GM19240 (cell line): ENCODE measurements around the gene OLFM2.
"Not testable (repeated sequence)": the region's sequence is repeated elsewhere in the genome, so short reads cannot be mapped to it uniquely, and the experiment has no call there.

Experiments used
- DNase-seq: peaks from one replicate; pipeline ENCODE4 v3.0.0; 2011; ENCODE audit warnings: low spot score; ENCODE audit not compliant: insufficient read length

Gene OLFM2

DNA sequence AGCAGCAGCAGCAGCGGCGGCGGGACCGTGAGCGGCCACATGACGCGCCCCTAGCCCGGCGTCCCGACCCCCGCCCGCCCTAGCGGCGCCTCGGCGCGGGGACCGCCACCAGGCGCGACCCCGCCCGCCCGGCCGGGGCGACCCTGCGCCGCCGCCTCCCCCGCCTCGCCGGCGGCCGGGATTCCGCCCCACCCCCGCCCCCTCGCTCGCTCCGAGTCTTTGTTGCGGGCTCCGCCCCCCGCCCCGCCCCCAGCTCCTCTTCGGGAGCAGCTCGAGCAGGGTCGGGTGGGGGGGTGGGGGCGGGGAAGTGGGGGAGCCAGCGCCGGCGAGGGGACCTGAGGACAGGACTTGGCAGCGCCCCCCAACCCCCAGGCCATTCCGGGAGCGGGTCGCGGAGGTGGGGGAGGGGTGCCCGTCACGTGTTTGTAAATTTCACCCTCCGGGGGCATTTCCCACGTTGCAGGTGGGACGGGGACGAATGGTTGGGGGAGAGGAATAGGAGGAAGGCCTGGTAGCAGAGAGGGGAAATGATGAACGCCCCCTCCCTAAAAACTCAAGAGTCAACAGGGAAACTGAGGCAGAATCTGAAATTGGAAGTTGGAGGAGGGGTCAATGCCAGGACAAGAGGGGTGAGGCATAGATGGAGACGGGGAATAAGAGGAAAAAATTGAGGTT lies at the start of gene OLFM2:
OLFM2 (minus strand) TSS at position 190 of the 675 bp plus-strand sequence; CDS start at position 41, 149 bp downstream.
- DNase-seq, result no peak

DNA sequence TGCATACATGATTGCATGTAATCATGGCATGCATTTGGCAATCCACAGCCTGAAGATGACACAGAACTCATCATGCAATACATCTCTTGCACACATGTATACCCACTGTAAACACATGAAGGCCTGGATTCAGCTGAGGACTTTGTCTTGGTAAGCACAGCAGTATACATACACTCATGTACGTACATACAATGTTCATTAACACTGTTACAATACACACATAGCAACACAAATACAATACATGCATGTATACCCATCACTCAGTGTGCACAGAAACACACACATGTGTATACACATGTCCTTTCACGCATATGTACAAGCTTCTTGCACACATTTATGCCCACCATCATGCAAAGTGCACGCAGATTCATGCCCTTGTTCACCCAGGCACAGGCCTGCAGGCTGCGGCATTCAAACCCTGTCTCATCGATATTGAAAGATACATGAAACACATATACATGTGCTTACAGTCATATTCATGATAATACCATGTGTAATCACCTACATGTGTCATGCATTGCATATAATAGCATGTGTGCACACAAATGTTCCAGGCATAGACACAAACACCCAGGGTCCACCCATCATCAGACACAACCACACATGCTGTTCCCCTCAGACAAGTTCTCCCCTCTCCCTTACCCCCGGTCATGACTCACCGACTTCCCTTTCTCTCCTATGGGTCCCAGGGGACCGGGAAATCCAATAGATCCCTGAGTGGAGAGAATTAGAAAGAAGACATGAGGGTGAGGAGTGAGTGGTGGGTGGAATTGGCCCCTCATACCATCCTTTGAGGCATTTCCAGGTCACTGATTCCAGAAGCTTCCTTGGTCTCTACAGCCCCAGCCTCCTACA lies 45.3 kb upstream of the OLFM2 start:
- DNase-seq, result no peak

DNA sequence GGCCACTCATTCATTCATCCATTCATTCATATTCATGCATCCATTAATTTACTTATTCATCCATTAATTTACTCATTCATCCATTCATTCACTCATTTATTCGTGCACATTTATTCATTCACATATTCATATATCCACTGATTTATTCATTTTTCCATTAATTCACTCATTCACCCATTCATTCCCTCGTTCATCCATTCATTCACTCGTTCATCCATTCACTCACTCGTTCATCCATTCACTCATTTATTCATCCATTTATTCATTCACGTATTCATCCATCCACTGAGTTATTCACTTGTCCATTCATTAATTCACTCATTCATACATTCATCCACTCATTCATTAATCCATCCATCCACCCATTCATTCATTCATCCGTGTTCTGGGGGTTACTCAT lies 35.8 kb upstream of the OLFM2 start:
- no peak for DNase-seq

DNA sequence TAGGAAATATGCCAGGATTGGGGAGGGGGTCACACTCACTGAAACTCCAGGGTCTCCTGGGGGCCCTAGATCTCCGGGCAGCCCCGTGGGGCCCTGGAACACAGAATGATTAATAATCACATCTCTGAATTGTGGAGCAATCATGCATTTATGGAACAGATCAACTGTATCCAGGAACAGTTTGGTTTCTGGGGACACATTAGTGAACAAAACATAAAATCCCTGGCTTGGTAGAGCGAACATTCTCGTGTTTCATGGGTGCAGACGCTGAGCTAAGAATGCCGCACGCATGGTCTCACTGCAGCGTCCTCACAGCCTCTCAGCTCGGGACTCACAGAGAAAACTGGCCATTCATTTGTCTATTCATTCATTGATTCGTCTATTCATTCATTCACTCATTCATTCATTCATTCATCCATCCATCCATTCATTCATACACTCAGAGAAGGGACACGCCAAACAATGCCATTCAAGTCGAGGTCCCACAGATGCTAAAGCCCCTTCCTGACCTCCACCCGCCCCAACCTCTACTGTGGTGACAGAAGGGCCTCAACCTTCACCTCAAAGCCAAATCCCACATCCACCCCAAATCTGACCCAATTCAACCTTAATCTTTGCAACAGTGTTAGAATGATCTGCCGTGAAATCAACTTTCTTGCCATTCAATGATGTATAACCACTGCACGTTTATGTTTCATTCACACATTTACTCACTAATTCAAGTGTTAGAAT lies 35.0 kb upstream of the OLFM2 start:
- DNase-seq, result no peak

DNA sequence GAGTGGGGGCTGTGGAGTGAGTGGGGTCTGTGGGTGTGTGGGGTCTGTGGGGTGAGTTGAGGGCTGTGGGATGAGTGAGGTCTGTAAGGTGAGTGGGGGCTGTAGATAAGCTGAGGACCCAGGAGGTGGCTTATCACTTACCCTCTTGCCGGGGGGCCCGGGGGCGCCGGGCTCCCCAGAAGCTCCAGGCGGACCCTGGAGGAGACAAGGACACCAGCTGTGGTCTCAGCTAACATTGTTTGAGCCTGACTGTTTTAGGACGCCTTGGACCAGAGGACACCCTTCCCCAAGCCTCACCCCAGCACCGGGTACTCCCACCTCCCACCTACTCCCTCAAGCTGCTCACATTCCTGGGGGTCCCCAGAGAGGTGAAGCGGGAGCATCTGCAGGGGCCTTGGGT lies 34.2 kb upstream of the OLFM2 start:
- no peak for DNase-seq

DNA sequence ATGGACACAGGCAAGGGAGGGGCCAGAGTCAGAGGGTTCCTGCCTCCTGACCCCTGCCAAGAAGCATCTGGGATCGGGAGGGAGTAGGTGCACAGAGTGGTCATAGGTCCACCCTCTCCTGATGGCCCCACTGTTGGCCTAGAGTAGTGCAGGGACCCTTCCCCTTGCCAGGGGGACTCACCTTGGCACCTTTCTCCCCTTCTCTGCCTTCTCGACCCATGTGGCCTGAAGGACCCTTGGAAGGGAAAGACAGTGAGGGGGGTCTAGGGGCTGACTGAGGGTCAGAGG lies 33.3 kb upstream of the OLFM2 start:
- DNase-seq, result no peak

DNA sequence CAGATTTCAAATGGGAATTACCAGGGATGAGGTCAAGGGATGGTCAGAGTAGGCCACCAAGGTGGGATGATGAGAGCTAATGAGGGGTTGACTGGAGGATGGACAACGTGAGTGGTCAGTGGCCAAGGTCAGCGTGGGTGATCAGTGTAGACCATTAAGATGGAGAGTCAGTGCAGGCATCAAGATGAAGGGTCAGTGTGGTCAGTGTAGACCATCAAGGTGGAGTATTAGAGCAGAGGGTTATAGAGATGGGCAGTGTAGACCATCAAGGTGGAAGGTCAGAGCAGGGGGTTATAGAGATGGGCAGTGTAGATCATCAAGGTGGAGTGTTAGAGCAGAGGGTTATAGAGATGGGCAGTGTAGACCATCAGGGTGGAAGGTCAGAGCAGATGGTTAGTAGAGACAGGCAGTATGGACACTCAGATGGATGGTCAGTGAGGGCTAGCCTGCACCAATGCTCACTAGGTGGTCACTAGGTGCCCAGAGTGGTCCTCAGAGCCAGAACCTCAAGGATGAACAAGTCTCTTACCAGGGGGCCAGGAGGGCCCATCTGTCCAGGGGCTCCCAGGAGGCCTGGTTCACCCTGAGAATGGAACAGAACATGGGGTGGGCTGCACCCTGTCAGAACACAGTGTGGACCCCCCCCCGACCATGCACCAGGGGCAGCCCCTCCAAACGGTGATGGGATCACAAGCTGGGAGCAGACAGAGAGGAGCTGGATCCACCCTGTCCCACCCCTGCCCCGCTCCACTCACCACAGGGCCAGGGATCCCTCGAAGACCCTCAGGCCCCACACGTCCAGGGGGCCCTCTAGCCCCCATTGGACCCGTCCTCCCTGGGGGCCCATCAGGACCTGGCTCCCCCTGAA lies 32.7 kb upstream of the OLFM2 start:
- no peak for DNase-seq

DNA sequence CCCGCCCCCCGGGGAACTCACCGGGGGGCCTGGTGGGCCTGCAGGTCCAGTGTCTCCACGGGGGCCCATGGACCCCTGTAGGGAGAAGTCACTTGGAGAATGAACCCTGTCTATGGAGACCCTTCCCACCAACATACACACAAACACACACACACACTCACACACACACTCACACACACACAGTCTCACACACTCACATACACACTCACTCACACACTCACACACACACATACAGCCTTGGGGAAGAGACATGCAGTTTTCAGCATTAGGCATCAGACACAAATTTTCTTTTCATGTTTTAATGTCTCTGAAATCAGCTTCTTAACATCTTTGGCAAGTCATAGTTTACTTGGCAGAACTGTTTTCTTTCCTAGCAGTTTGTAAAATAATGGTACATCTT lies 31.0 kb upstream of the OLFM2 start:
- no peak for DNase-seq

DNA sequence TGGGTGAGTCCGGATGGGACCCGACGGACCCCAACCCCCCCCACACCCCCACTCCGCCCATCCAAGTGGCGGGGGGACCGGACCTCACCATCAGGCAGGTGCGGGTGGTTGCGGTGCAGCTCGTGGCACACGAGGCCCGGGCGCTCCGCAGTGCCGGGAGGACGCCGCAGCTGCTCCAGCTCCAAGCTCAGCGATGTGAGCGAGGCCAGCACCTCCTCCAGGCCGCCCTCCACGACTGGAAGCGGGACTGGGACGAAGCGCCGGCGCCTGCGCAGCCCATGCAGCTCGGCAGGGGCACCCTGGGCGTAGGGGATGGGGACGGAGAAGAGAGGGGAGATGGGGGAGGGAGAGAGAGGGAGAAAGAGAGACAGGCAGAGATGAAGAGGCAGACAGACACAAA lies 30.1 kb upstream of the OLFM2 start:
- DNase-seq, result no peak

DNA sequence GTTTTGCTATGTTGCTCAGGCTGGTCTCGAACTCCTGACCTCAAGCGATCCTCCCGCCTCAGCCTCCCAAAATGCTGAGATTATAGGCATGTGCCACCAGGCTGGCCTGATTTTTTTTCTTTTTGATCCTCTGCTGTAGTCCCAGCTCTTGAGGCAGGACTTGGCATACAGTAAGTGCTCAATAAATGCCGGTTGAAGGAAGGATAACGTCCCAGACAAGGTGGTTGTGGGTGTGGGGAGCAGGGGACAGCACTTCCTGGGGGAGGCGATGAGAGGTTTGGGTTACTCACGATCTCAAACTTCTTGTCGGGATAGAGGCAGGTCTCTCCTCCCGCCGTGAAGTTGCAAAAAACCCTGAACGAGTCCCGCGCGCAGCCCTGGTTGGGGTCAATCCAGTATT lies 29.7 kb upstream of the OLFM2 start:
- DNase-seq, result no peak

DNA sequence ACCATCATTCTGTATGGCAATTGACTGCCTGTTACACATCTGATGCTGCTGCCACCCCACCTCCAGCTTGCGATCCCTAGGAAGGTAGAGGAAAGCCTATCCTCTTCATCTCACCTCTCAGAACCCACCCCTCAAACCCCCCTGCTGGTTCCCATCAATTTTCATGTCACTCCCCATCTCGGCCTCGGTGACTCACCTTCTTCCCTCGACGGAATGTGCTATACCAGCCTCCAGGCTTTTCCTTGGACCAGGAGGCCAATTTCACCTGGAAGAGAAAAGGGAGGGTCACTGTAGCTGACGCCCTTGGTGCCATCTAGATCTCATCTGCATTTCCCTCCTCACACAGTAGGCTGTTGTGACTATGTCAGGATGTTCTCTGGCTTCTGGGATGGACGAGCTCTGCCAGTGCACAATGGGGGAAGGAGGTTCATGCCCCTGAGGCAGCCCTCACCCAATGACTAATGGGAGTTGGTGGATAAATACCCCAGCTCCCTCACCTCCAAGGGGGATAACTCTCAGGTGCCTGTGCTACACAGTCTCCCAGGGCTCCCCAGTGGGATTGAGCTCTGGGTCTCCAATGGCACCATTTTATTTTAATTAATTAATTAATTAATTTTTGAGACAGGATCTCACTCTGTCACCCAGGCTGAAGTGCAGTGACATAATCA lies 26.4 kb upstream of the OLFM2 start:
- no peak for DNase-seq

DNA sequence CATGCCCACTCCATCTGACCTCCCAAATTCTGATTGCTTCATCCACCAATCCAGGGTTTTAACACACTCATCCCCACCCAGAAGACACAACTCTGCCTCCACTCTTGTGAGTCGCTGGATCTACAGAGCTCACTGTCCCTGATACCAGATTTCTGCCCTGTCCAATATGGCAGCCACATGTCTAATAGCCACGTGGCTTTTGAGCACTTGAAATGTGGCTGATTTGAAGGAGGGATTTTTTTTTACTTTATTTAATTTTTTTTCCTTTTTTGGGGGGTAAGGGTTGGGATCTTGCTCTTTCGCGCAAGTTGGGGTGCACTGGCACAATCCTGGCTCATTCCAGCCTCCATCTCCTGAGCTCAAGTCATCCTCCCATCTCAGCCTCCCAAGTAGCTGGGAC lies 24.8 kb upstream of the OLFM2 start:
- no peak for DNase-seq

DNA sequence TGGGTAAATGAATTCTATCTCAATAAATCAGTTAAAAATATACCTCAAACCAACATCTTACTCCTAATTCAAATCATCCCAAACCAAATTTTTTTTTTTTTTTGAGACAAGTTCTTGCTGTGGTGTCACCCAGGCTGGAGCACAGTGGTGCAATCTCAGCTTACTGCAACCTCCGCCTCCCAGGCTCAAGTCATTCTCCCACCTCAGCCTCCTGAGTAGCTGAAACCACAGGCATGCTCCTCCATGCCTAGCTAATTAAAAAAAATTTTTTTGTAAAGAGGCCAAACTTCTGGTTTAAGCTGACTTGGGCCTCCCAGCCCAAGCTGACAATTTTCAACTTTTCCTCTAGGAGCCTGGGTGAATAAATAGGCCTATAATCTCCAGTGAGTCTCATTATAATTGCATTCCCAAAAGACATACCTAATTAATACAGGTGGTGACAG lies 22.1 kb upstream of the OLFM2 start:
- no peak for DNase-seq

DNA sequence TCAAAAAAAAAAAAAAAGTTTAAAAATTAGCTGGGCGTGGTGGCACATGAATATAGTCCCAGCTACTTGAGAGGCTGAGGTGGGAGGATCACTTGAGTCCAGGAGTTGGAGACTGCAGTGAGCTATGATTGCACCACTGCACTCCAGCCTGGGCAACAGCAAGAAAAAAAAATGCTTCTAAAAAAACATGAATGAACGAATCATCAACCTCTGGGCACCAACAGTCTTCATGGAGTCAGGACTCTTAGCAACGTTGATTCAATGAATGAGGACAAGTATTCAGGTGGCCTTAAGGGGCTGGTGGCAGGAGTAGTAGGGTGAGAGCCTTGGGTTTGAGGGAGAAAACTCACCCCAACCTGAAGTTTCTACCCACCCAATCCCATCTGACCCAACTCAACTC lies 20.6 kb upstream of the OLFM2 start:
- DNase-seq, result no peak

DNA sequence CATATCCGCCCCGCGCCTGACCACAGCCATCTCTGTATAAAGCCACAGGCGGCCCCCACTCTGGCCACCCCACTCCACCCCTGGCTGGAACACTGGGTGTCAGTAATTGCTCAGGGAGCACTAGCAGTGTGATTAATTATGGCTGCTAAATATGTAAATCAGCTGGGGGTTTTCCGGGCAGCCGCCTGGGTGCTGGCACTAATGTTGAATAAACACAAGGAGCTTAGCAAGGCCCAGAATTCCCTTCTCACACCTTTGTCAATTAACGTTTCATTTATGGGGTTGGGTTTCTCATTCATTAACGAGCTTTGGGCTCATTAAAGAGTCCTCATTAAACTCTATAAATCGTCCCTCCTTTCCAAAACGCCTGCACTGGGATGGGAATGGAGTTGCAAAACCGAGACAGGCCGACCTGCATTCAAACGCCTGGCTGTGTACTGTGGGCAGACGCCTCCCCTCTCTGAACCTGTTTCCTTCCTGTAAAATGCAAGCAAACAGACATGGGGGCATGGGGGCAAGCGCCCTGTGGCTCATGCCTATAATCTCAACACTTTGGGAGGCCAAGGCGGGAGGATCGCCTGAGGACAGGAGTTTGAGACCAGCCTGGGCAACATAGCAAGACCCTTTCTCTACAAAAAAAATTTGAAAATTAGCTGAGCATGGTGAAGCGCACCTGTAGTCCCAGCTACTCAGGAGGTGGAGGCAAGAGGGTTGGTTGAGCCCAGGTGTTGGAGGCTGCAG lies 17.7 kb upstream of the OLFM2 start:
- no peak for DNase-seq

DNA sequence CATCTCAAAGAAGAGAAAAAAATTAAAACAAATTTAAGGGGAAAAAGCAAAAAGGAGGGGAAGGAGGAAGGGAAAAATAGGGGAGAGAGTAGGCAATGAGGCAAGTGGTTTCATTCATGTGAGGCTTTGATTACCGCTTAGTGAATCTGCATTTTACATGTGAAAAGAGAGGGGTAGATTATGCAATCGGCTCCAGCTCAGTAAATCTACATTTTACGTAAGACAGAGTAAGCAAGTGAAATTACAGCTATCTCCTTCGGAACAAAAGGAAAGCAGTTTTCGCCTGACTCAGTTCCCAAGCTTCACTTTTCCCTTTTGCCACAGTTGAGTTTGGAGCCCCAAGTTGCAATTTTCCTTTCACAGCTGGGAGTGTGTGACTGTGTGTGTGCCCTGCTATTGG lies 16.0 kb upstream of the OLFM2 start:
- DNase-seq, result no peak

DNA sequence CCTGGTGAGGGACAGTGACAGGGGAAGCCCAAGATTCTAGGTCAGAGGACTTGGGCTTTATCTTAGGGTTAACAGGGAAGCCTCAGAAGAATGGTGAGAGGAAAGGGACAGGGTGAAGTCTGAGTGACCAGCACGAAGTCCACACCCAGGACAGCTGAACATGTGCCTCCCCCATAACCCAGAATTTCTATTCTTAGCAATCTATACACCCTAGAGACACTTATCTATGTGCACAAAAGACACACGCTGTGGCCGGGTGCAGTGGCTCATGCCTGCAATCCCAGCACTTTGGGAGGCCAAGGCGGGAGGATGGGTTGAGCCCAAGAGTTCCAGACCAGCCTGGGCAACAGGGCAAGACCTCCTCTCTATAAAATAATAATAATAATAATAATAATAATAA lies 11.1 kb upstream of the OLFM2 start:
- no peak for DNase-seq

DNA sequence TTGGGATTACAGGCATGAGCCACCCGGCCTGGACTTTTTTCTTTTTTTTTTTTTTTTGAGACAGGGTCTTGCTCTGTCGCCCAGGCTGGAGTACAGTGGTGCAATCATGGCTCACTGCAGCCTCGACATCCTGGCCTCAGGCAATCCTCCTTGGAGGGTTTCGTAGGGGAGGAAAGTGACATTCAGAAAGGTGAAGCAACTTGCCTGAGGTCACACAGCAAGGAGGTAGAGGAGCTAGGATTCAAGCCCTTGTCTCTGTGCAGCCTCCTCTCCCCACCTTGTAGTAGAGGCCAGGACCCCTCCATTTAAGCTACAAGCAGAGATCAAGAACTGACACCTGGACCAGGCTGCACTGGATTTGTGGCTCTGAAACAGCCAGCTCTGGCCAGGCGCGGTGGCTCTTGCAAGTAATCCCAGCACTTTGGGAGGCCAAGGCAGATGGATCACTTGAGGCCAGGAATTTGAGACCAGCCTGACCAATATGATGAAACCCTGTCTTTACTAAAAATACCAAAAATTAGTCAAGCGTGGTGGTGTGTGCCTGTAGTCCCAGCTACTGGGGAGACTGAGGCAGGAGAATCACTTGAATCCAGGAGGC lies 10.3 kb upstream of the OLFM2 start:
- DNase-seq, result not testable (repeated sequence)

DNA sequence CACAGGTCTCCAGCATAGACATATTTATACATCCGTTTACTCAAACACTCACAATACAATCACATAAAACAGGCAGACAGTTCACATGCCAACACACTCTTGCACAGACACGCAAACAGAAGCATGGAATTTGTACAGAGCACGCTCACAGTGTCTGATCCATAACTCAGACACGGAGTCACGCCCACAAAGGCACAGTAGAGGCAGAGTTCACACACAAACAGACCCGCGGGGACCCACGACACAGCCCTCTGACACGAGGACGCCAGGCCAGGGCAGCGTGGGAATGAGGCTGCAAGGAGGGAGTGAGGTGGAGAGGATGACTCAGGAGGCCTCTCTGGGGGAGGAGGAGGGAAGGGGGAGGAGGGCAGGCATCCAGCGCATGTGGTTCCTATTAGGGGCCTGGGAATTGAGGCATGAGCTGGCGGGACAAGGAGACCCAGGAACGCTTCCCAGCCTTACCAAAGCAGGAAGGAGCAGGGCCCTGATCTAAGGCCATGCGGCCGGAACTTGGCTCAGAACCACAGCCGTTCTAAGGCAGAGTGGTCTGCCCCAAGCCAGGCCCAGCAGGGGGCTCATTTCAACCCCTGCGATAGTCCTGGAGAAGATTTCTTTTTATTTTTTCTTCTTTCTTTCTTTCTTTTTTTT lies 9.1 kb upstream of the OLFM2 start:
- no peak for DNase-seq
